ENCODE results near the gene SDCBP2.

The SDCBP2 gene

GRCh38 chr20:1331101-1331500, 2.2 kb upstream of the SDCBP2 start:
- no peak overlapping the region for H3K4me3 ChIP-seq (replicated peaks; ENCODE audit: low read depth, low read length)
- DNase-seq (ENCODE audit: extremely low read depth, low read depth), result no peak
- TF ChIP-seq CTCF (IDR thresholded peaks at IDR 0.05; ENCODE audit: low read depth, low read length, missing control alignments), result no peak

- no peak for TF ChIP-seq CTCF (IDR thresholded peaks at IDR 0.05; ENCODE audit: low read depth, low read length, missing control alignments)
- no peak overlapping the region for H3K4me3 ChIP-seq (replicated peaks; ENCODE audit: low read depth, low read length)
- no peak for DNase-seq (ENCODE audit: extremely low read depth, low read depth)
Measured at GRCh38 chr20:1330075-1330830, 1.3 kb upstream of the SDCBP2 start.

- TF ChIP-seq CTCF (IDR thresholded peaks at IDR 0.05; ENCODE audit: low read depth, low read length, missing control alignments), result no peak
- DNase-seq (ENCODE audit: extremely low read depth, low read depth), result no peak
- no peak overlapping the region for H3K4me3 ChIP-seq (replicated peaks; ENCODE audit: low read depth, low read length)
Measured at GRCh38 chr20:1327827-1328679, 886 bp downstream of the SDCBP2 start.

- H3K4me3 ChIP-seq (replicated peaks; ENCODE audit: low read depth, low read length), result peak overlapping the region; percentile 92
- DNase-seq (ENCODE audit: extremely low read depth, low read depth), result no peak
- TF ChIP-seq CTCF (IDR thresholded peaks at IDR 0.05; ENCODE audit: low read depth, low read length, missing control alignments), result no peak
Measured at GRCh38 chr20:1327241-1327653, 1.7 kb downstream of the SDCBP2 start.

- no peak for DNase-seq (ENCODE audit: extremely low read depth, low read depth)
- TF ChIP-seq CTCF (IDR thresholded peaks at IDR 0.05; ENCODE audit: low read depth, low read length, missing control alignments), result no peak
- peak overlapping the region; percentile 92 for H3K4me3 ChIP-seq (replicated peaks; ENCODE audit: low read depth, low read length)
Measured at GRCh38 chr20:1326031-1326930, 2.7 kb downstream of the SDCBP2 start.

Data from HFF-Myc (cell line).